GM21515 (cell line): ENCODE results near the gene LRRC19.

Source experiments
- ATAC-seq: cut with Tn5 transposase; IDR thresholded peaks from one replicate; pipeline ENCODE4 v1.9.1; 2021; ENCODE audit not compliant: unreplicated experiment

The LRRC19 gene

GRCh38 chr9:26955921-26956859, 49.3 kb downstream of the LRRC19 start, which contains the start of gene IFT74:
IFT74 (plus strand) TSS chr9:26956412; CDS start chr9:26961968, 5,556 bp downstream.
- peak; percentile 100 for ATAC-seq

GRCh38 chr9:26955222-26955903, 50.1 kb downstream of the LRRC19 start:
- no peak for ATAC-seq

GRCh38 chr9:26954050-26954508, 51.4 kb downstream of the LRRC19 start:
- ATAC-seq: no peak

- ATAC-seq: no peak
Observed at GRCh38 chr9:26951794-26952193, 53.7 kb downstream of the LRRC19 start.

- no peak for ATAC-seq
Observed at GRCh38 chr9:26950521-26950920, 55.0 kb downstream of the LRRC19 start.

- no peak for ATAC-seq
Observed at GRCh38 chr9:26949637-26950069, 55.8 kb downstream of the LRRC19 start.

- ATAC-seq: no peak
Observed at GRCh38 chr9:26947736-26948135, 57.7 kb downstream of the LRRC19 start.

- peak; percentile 99 for ATAC-seq
Observed at GRCh38 chr9:26946753-26947727, 58.4 kb downstream of the LRRC19 start, which contains the start of gene PLAA. PLAA (minus strand) TSS chr9:26947242; CDS start chr9:26947045, 197 bp downstream.

GRCh38 chr9:26945591-26945990, 59.9 kb downstream of the LRRC19 start:
- no peak for ATAC-seq
